Measurements from ENCODE around the gene GOLIM4.

- TF ChIP-seq CTCF (conservative IDR thresholded peaks at IDR 0.05; ENCODE audit: low read depth, low read length) (no peak), EZH2phosphoT487 (IDR thresholded peaks at IDR 0.05; ENCODE audit: borderline replicate concordance, low read length) (no peak), EZH2 (IDR thresholded peaks at IDR 0.05; ENCODE audit: low read length, unreplicated experiment) (no peak)
These were observed 8.2 kb downstream of the GOLIM4 start for GRCh38 chr3:168087539-168087938.
